Thoracic aorta (tissue), 2 donors: Measurements from ENCODE around the gene CDC14B. TPM values are rescaled to one million over a fixed set of nuclear protein-coding genes. Genes with fewer than 3 reads are reported as not detected.

Source experiments
- ATAC-seq: fragments of 150-250 bp; one replicate; pipeline ENCODE4 v1.8.0; 2017; ENCODE audit warnings: low read depth; ENCODE audit not compliant: insufficient number of reproducible peaks, low FRiP score
- DNase-seq: peaks from one replicate; pipeline ENCODE4 v3.0.0-alpha.2; 2020; ENCODE audit warnings: low spot score
- H3K27ac ChIP-seq, 2 donors: fragments of 200-600 bp; sonication (generic); 1 replicate in 1 of 2; 2 replicates in 1 of 2; pipeline ENCODE4 v1.5.1; 2016; ENCODE audit warnings: mild to moderate bottlenecking in 2 of 2, moderate library complexity in 2 of 2
- H3K27me3 ChIP-seq: fragments of 200-600 bp; sonication (generic); replicated peaks from 2 replicates; pipeline ENCODE4 v1.6.0; 2016; ENCODE audit warnings: mild to moderate bottlenecking; ENCODE audit not compliant: insufficient read depth
- H3K36me3 ChIP-seq: fragments of 200-600 bp; sonication (generic); one replicate; pipeline ENCODE4 v1.5.1; 2016
- H3K4me1 ChIP-seq, 2 donors: fragments of 200-600 bp; sonication (generic); 1 replicate in 1 of 2; 2 replicates in 1 of 2; pipeline versions ENCODE4 v1.5.1 to v1.6.0; 2016; ENCODE audit warnings: low read depth in 2 of 2, mild to moderate bottlenecking in 1 of 2; ENCODE audit not compliant: control insufficient read depth in 1 of 2
- H3K4me3 ChIP-seq: fragments of 200-600 bp; sonication (generic); 2 replicates; pipeline ENCODE4 v1.5.1; 2016; ENCODE audit warnings: mild to moderate bottlenecking
- H3K9me3 ChIP-seq: fragments of 200-600 bp; sonication (generic); 2 replicates; pipeline ENCODE4 v1.5.1; 2016
- CTCF ChIP-seq: fragments of 200-600 bp; sonication (generic); IDR thresholded peaks from one replicate; pipeline ENCODE4 v1.5.1; 2019; ENCODE audit warnings: antibody characterized with exemption
- total RNA-seq, 2 donors: library from RNA; depleted of rRNA; stranded (reverse); fragments of >200 nt; gene quantifications; one replicate each; pipeline versions ENCODE4 v1.1.0 to v1.2.3, GENCODE V29; 2016

The CDC14B gene
- total RNA-seq, 2 donors from 2014 or later: 25.7 to 39.5 TPM

- H3K9me3 ChIP-seq: no peaks in the 10 kb centered on the region
- H3K36me3 ChIP-seq: peaks cover 6% of the 10 kb centered on the region
- TF ChIP-seq CTCF: no peak
- no peak overlapping the region for H3K27ac ChIP-seq
- DNase-seq: no peak
- H3K27me3 ChIP-seq: no peaks in the 10 kb centered on the region
- H3K4me3 ChIP-seq: no peak overlapping the region
- peaks cover 9 to 34% of the 10 kb centered on the region in 2 donors for H3K4me1 ChIP-seq
- no peak for ATAC-seq
These were observed 118.7 kb downstream of the CDC14B start for GRCh38 chr9:96500696-96501632.

- Histone ChIP-seq H3K36me3 (peaks cover 7% of the 10 kb centered on the region), H3K27me3 (no peaks in the 10 kb centered on the region), H3K4me1 (peaks cover 0 to 20% of the 10 kb centered on the region in 2 donors), H3K9me3 (no peaks in the 10 kb centered on the region), H3K27ac (no peak overlapping the region), H3K4me3 (no peak overlapping the region)
- ATAC-seq: no peak
- DNase-seq: no peak
- TF ChIP-seq CTCF: no peak
These were observed 120.4 kb downstream of the CDC14B start for GRCh38 chr9:96499257-96499656.

GRCh38 chr9:96498796-96499195 is 120.8 kb downstream of the CDC14B start:
- H3K36me3 ChIP-seq: peaks cover 3% of the 10 kb centered on the region
- TF ChIP-seq CTCF: no peak
- no peak overlapping the region for H3K4me3 ChIP-seq
- H3K27me3 ChIP-seq: no peaks in the 10 kb centered on the region
- peaks cover 0 to 25% of the 10 kb centered on the region in 2 donors for H3K4me1 ChIP-seq
- no peak overlapping the region for H3K27ac ChIP-seq
- no peaks in the 10 kb centered on the region for H3K9me3 ChIP-seq
- ATAC-seq: no peak
- no peak for DNase-seq

GRCh38 chr9:96497117-96497399 is 122.6 kb downstream of the CDC14B start:
- Histone ChIP-seq H3K27me3 (no peaks in the 10 kb centered on the region), H3K27ac (no peak overlapping the region), H3K9me3 (no peaks in the 10 kb centered on the region), H3K36me3 (peaks cover 3% of the 10 kb centered on the region), H3K4me3 (no peak overlapping the region), H3K4me1 (peaks cover 0 to 16% of the 10 kb centered on the region in 2 donors)
- no peak for TF ChIP-seq CTCF
- no peak for ATAC-seq
- DNase-seq: no peak

GRCh38 chr9:96496368-96497116 is 123.1 kb downstream of the CDC14B start:
- Histone ChIP-seq H3K4me1 (peaks cover 0 to 16% of the 10 kb centered on the region in 2 donors), H3K9me3 (no peaks in the 10 kb centered on the region), H3K27me3 (no peaks in the 10 kb centered on the region), H3K4me3 (no peak overlapping the region), H3K36me3 (peaks cover 3% of the 10 kb centered on the region), H3K27ac (no peak overlapping the region)
- no peak for ATAC-seq
- no peak for TF ChIP-seq CTCF
- DNase-seq: no peak
